ENCODE measurements around the gene HBA1. TPM values are rescaled to one million over a fixed set of nuclear protein-coding genes. Genes with fewer than 3 reads are reported as not detected.

Gene HBA1
- polyA plus RNA-seq, 1 donor from 2014 or later = not detected

DNA sequence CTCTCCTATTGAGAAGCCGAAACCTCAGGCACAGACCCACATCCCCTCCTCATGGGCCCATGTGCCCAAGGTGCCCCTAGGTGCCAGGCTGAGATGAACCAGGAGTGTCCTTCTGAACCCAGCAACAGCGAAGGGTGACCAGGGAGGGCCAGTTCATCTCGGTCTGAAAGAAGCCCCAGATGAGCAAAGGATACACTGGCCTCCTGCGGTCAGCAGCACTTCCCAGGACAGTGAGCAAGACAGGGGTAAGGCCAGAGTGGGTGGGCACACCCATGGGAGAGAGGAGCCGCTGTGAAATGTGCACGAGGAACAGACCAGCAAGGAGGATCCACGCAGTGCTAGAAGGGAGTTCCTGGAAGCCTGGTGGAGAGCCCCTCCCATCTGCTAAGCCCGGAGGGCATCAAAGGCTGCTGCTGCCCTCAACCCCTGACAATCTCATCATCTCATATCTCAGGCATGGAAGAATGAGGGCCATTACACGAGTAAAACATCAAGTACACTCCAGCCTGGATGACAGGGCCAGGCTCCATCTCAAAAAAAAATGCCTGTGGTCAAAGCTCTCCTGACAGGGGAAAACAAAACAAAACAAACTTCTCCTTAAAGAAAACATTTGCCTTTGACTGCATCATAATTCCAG, 27.3 kb upstream of the HBA1 start:
- Histone ChIP-seq H3K27me3 (ENCODE audit: insufficient read depth, low read depth, low read length) (peaks cover 6% of the 10 kb centered on the region), H3K4me2 (ENCODE audit: low read length) (no peak overlapping the region), H3F3A (ENCODE audit: insufficient read depth, low read length, poor library complexity, severe bottlenecking) (no peaks in the 10 kb centered on the region), H3K79me2 (replicated peaks; ENCODE audit: insufficient read depth, low read length) (no peaks in the 10 kb centered on the region), H3K27ac (ENCODE audit: low read length) (no peak overlapping the region), H4K20me1 (ENCODE audit: insufficient read depth) (no peaks in the 10 kb centered on the region), H3K36me3 (ENCODE audit: insufficient read depth, low read length) (no peaks in the 10 kb centered on the region), H3K4me3 (ENCODE audit: low read length) (no peak overlapping the region), H3K9me3 (ENCODE audit: low read length) (no peaks in the 10 kb centered on the region), H3K9me2 (ENCODE audit: insufficient read depth, low read length) (no peaks in the 10 kb centered on the region), H2AFZ (ENCODE audit: low read depth, low read length) (no peak overlapping the region), H3K9ac (ENCODE audit: low read length) (no peak overlapping the region)
- TF ChIP-seq RAD21 (conservative IDR thresholded peaks at IDR 0.05) = no peak
- TF ChIP-seq SMC3 (conservative IDR thresholded peaks at IDR 0.05; ENCODE audit: poor library complexity) = no peak
- TF ChIP-seq EP300 (conservative IDR thresholded peaks at IDR 0.05; ENCODE audit: poor library complexity, severe bottlenecking) = no peak
- TF ChIP-seq TAF1 (IDR thresholded peaks at IDR 0.05; ENCODE audit: low read depth) = no peak
- TF ChIP-seq EZH2 (IDR thresholded peaks at IDR 0.05; ENCODE audit: borderline replicate concordance, insufficient read depth, low read length, poor library complexity, severe bottlenecking) = no peak
- TF ChIP-seq REST (IDR thresholded peaks at IDR 0.05; ENCODE audit: borderline replicate concordance) = no peak
- TF ChIP-seq MXI1 (conservative IDR thresholded peaks at IDR 0.05; ENCODE audit: poor library complexity, severe bottlenecking) = no peak
- TF ChIP-seq, protein P1, sequence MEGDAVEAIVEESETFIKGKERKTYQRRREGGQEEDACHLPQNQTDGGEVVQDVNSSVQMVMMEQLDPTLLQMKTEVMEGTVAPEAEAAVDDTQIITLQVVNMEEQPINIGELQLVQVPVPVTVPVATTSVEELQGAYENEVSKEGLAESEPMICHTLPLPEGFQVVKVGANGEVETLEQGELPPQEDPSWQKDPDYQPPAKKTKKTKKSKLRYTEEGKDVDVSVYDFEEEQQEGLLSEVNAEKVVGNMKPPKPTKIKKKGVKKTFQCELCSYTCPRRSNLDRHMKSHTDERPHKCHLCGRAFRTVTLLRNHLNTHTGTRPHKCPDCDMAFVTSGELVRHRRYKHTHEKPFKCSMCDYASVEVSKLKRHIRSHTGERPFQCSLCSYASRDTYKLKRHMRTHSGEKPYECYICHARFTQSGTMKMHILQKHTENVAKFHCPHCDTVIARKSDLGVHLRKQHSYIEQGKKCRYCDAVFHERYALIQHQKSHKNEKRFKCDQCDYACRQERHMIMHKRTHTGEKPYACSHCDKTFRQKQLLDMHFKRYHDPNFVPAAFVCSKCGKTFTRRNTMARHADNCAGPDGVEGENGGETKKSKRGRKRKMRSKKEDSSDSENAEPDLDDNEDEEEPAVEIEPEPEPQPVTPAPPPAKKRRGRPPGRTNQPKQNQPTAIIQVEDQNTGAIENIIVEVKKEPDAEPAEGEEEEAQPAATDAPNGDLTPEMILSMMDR (IDR thresholded peaks at IDR 0.05; ENCODE audit: poor library complexity, severe bottlenecking) = no peak
- TF ChIP-seq POLR2AphosphoS5 (IDR thresholded peaks at IDR 0.05) = no peak

GRCh38 chr16:152141-153128, 24.0 kb upstream of the HBA1 start, which contains the start of gene HBZ:
Gene HBZ (plus strand): TSS chr16:152644. CDS start chr16:152910, 266 bp downstream.
- Histone ChIP-seq H3K9ac (ENCODE audit: low read length) (no peak within 1 kb of the TSS), H4K20me1 (ENCODE audit: insufficient read depth) (no peaks in the 10 kb centered on the region), H3K27me3 (ENCODE audit: insufficient read depth, low read depth, low read length) (peaks cover 33% of the 10 kb centered on the region)

More at GRCh38 chr16:152141-153128, 24.0 kb upstream of the HBA1 start, which contains the start of gene HBZ:
- Histone ChIP-seq H3K9me2 (ENCODE audit: insufficient read depth, low read length) (no peaks in the 10 kb centered on the region), H3K27ac (ENCODE audit: low read length) (no peak within 1 kb of the TSS), H3K79me2 (replicated peaks; ENCODE audit: insufficient read depth, low read length) (no peaks in the 10 kb centered on the region), H2AFZ (ENCODE audit: low read depth, low read length) (no peak within 1 kb of the TSS), H3K9me3 (ENCODE audit: low read length) (no peaks in the 10 kb centered on the region), H3K36me3 (ENCODE audit: insufficient read depth, low read length) (no peaks in the 10 kb centered on the region), H3K4me2 (ENCODE audit: low read length) (no peak within 1 kb of the TSS), H3F3A (ENCODE audit: insufficient read depth, low read length, poor library complexity, severe bottlenecking) (no peaks in the 10 kb centered on the region), H3K4me3 (ENCODE audit: low read length) (no peak within 1 kb of the TSS)
- TF ChIP-seq MXI1 (conservative IDR thresholded peaks at IDR 0.05; ENCODE audit: poor library complexity, severe bottlenecking) (no peak), EZH2 (IDR thresholded peaks at IDR 0.05; ENCODE audit: borderline replicate concordance, insufficient read depth, low read length, poor library complexity, severe bottlenecking) (no peak), POLR2AphosphoS5 (IDR thresholded peaks at IDR 0.05) (no peak), SMC3 (conservative IDR thresholded peaks at IDR 0.05; ENCODE audit: poor library complexity) (no peak), EP300 (conservative IDR thresholded peaks at IDR 0.05; ENCODE audit: poor library complexity, severe bottlenecking) (no peak), REST (IDR thresholded peaks at IDR 0.05; ENCODE audit: borderline replicate concordance) (no peak), RAD21 (conservative IDR thresholded peaks at IDR 0.05) (no peak), TAF1 (IDR thresholded peaks at IDR 0.05; ENCODE audit: low read depth) (no peak)
- TF ChIP-seq, protein P1 (IDR thresholded peaks at IDR 0.05; ENCODE audit: poor library complexity, severe bottlenecking) = no peak

All from neural cell (in vitro differentiated cells).